Sigmoid colon (tissue), 7 donors: Measurements from ENCODE around the gene SYNDIG1. TPM values are rescaled to one million over a fixed set of nuclear protein-coding genes. Genes with fewer than 3 reads are reported as not detected.

Experiments
- DNase-seq: peaks from one replicate; pipeline ENCODE4 v3.0.0-alpha.2; 2019
- H3K27ac ChIP-seq, 4 donors: fragments of 200-600 bp; sonication (generic); one replicate each; pipeline ENCODE4 v1.5.1; 2016 to 2019; ENCODE audit warnings: mild to moderate bottlenecking in 1 of 4
- H3K27me3 ChIP-seq, 3 donors: fragments of 200-600 bp; sonication (generic); one replicate each; pipeline ENCODE4 v1.5.1; 2019; ENCODE audit warnings: mild to moderate bottlenecking in 1 of 3
- H3K36me3 ChIP-seq, 4 donors: fragments of 200-600 bp; sonication (generic); one replicate each; pipeline ENCODE4 v1.5.1; 2016 to 2019
- H3K4me1 ChIP-seq, 4 donors: fragments of 200-600 bp; sonication (generic); one replicate each; pipeline ENCODE4 v1.5.1; 2017 to 2019
- H3K4me3 ChIP-seq, 4 donors: fragments of 200-600 bp; sonication (generic); one replicate each; pipeline ENCODE4 v1.5.1; 2017 to 2019; ENCODE audit warnings: mild to moderate bottlenecking in 2 of 4, moderate library complexity in 1 of 4
- H3K9me3 ChIP-seq, 4 donors: fragments of 200-600 bp in 3 of 4; sonication (generic) in 3 of 4; one replicate each; pipeline versions ENCODE4 v1.5.1 to v1.6.1; 2013 to 2019
- CTCF ChIP-seq, 4 experiments: fragments of 450-650 bp in 3 of 4; fragments of 200-600 bp in 1 of 4; IDR thresholded peaks; one replicate each; pipeline ENCODE4 v1.5.1; 2016 to 2019; ENCODE audit warnings: antibody characterized with exemption in 4 of 4, mild to moderate bottlenecking in 3 of 4, moderate library complexity in 2 of 4
- EP300 ChIP-seq, 4 donors: sonication (generic); formaldehyde crosslinking; IDR thresholded peaks; one replicate each; pipeline ENCODE4 v1.6.1; 2017; ENCODE audit warnings: antibody characterized with exemption in 4 of 4
- POLR2A ChIP-seq, 2 donors: fragments of 450-650 bp; IDR thresholded peaks; one replicate each; pipeline ENCODE4 v1.6.1; 2016; ENCODE audit warnings: antibody characterized with exemption in 2 of 2, mild to moderate bottlenecking in 2 of 2, moderate library complexity in 2 of 2
- POLR2AphosphoS5 ChIP-seq, 4 donors: sonication (generic); formaldehyde crosslinking; IDR thresholded peaks; one replicate each; pipeline ENCODE4 v1.6.1; 2017; ENCODE audit warnings: antibody characterized with exemption in 4 of 4
- WGBS, 2 donors: extraction: QIAGEN DNeasy Blood & Tissue Kit; methylation state at CpG; one replicate each; pipeline ENCODE4 v1.1.7; 2013; 5-methylcytosine and 5-hydroxymethylcytosine counted together
- intact Hi-C: fragments of 100-400 bp; cut with DNase I; formaldehyde crosslinking; loops from one replicate; pipeline ENCODE4 v1.15.1; 2023
- polyA plus RNA-seq, 3 donors: library from polyadenylated mRNA; stranded (reverse); fragments of 200-250 nt; gene quantifications; one replicate each; pipeline ENCODE4 v1.2.3, GENCODE V29; 2013
- total RNA-seq, 4 donors: library from RNA; depleted of rRNA; stranded (reverse); fragments of >200 nt; gene quantifications; one replicate each; pipeline ENCODE4 v1.1.0, GENCODE V29; 2016
- donor health status: healthy with polysubstance abuse.
- donor health status: Bipolar disorder and iron deficiency.
- donor health status: healthy.

Gene SYNDIG1
- total and polyA plus RNA-seq, 7 donors, result 0.16 to 0.69 (median 0.36) TPM; not detected in 2

GRCh38 chr20:24581443-24582170, 112.2 kb downstream of the SYNDIG1 start:
- 86 to 88% methylated on average over 13 of the region's 13 CpGs for WGBS, 2 donors
- no peak overlapping the region for H3K27ac ChIP-seq
- no peaks in the 10 kb centered on the region for H3K9me3 ChIP-seq
- no peaks in the 10 kb centered on the region for H3K4me1 ChIP-seq
- intact Hi-C loops, result no loop called here
- no peak for TF ChIP-seq CTCF (IDR thresholded peaks at IDR 0.05)
- H3K36me3 ChIP-seq, result no peaks in the 10 kb centered on the region
- no peak for DNase-seq
- H3K4me3 ChIP-seq, result no peak overlapping the region
- peaks cover 0 to 24% (median 0%) of the 10 kb centered on the region in 3 donors for H3K27me3 ChIP-seq

- intact Hi-C loops, result no loop called here
- no peak overlapping the region for H3K27ac ChIP-seq
- DNase-seq, result no peak
- no peaks in the 10 kb centered on the region for H3K36me3 ChIP-seq
- TF ChIP-seq POLR2A (IDR thresholded peaks at IDR 0.05) (no peak), POLR2AphosphoS5 (IDR thresholded peaks at IDR 0.05) (no peak), CTCF (IDR thresholded peaks at IDR 0.05) (no peak), EP300 (IDR thresholded peaks at IDR 0.05) (no peak)
- peaks cover 0 to 24% (median 0%) of the 10 kb centered on the region in 3 donors for H3K27me3 ChIP-seq
- 68 to 81% methylated on average over 15 of the region's 15 CpGs for WGBS, 2 donors
- H3K9me3 ChIP-seq, result no peaks in the 10 kb centered on the region
- no peaks in the 10 kb centered on the region for H3K4me1 ChIP-seq
- H3K4me3 ChIP-seq, result no peak overlapping the region
Measured at GRCh38 chr20:24582373-24583168, 113.1 kb downstream of the SYNDIG1 start.

- peaks cover 0 to 24% (median 0%) of the 10 kb centered on the region in 3 donors for H3K27me3 ChIP-seq
- no peak for DNase-seq
- no peaks in the 10 kb centered on the region for H3K9me3 ChIP-seq
- TF ChIP-seq POLR2AphosphoS5 (IDR thresholded peaks at IDR 0.05) (no peak), EP300 (IDR thresholded peaks at IDR 0.05) (no peak), CTCF (IDR thresholded peaks at IDR 0.05) (no peak), POLR2A (IDR thresholded peaks at IDR 0.05) (no peak)
- H3K4me1 ChIP-seq, result no peaks in the 10 kb centered on the region
- no peak overlapping the region for H3K4me3 ChIP-seq
- intact Hi-C loops, result no loop called here
- WGBS, 2 donors, result 92 to 94% methylated on average over 13 of the region's 13 CpGs
- no peak overlapping the region for H3K27ac ChIP-seq
- no peaks in the 10 kb centered on the region for H3K36me3 ChIP-seq
Measured at GRCh38 chr20:24583169-24583792, 113.9 kb downstream of the SYNDIG1 start.

GRCh38 chr20:24584078-24584477, 114.6 kb downstream of the SYNDIG1 start:
- H3K4me3 ChIP-seq, result no peak overlapping the region
- H3K27me3 ChIP-seq, result peaks cover 0 to 24% (median 0%) of the 10 kb centered on the region in 3 donors
- no peaks in the 10 kb centered on the region for H3K36me3 ChIP-seq
- no peak for TF ChIP-seq CTCF (IDR thresholded peaks at IDR 0.05)
- intact Hi-C loops, result no loop called here
- no peaks in the 10 kb centered on the region for H3K9me3 ChIP-seq
- DNase-seq, result no peak
- 82 to 89% methylated on average over 9 of the region's 9 CpGs for WGBS, 2 donors
- no peak overlapping the region for H3K27ac ChIP-seq
- no peaks in the 10 kb centered on the region for H3K4me1 ChIP-seq
